SK-N-MC (cell line): Measurements from ENCODE around the gene ABHD13.
"Not testable (repeated sequence)": the region's sequence is repeated elsewhere in the genome, so short reads cannot be mapped to it uniquely, and the experiment has no call there.

Experiments
- DNase-seq: peaks from one replicate; pipeline ENCODE4 v3.0.0-alpha.2; 2011; ENCODE audit warnings: low read depth, low spot score
- H3K27ac ChIP-seq: fragments of 200-600 bp; sonication (generic); 2 replicates; pipeline ENCODE4 v1.5.1; 2016; ENCODE audit warnings: mixed run types
- H3K36me3 ChIP-seq: fragments of 200-600 bp; sonication (generic); 2 replicates; pipeline ENCODE4 v1.6.1; 2017; ENCODE audit warnings: antibody characterized with exemption, low read length, mixed read lengths; ENCODE audit not compliant: insufficient read depth
- H3K4me3 ChIP-seq: fragments of 200-600 bp; sonication (generic); 2 replicates; pipeline ENCODE4 v1.5.1; 2016
- H3K9ac ChIP-seq: fragments of 200-600 bp; sonication (generic); 2 replicates; pipeline ENCODE4 v1.8.0; 2017; ENCODE audit warnings: mixed run types, mixed read lengths; ENCODE audit not compliant: insufficient read length
- H3K9me3 ChIP-seq: fragments of 200-600 bp; sonication (generic); 2 replicates; pipeline ENCODE4 v1.6.1; 2017; ENCODE audit warnings: low read depth, mild to moderate bottlenecking, antibody characterized with exemption, low read length, moderate library complexity, mixed read lengths
- EZH2 ChIP-seq: fragments of 200-600 bp; sonication (generic); IDR thresholded peaks from one replicate; pipeline ENCODE4 v1.6.1; 2017; ENCODE audit warnings: antibody characterized with exemption
- FOXP2 ChIP-seq: optimal IDR thresholded peaks from 2 replicates; pipeline ENCODE3; 2011; ENCODE audit warnings: mild to moderate bottlenecking, moderate library complexity; ENCODE audit not compliant: insufficient read depth; ENCODE audit errors: extremely low read length, control extremely low read depth
- POLR2AphosphoS5 ChIP-seq: IDR thresholded peaks from 2 replicates; pipeline ENCODE4 v1.6.1; 2012; ENCODE audit warnings: mild to moderate bottlenecking, low read depth, low read length, borderline replicate concordance

The ABHD13 gene

GRCh38 chr13:108214441-108215271 lies 3.5 kb upstream of the ABHD13 start:
- Histone ChIP-seq H3K4me3 (peak overlapping the region; percentile 50), H3K36me3 (peaks cover 15% of the 10 kb centered on the region), H3K9me3 (no peaks in the 10 kb centered on the region), H3K9ac (no peak overlapping the region), H3K27ac (no peak overlapping the region)
- DNase-seq, result no peak
- TF ChIP-seq EZH2 (no peak), POLR2AphosphoS5 (no peak), FOXP2 (no peak)

- Histone ChIP-seq H3K36me3 (peaks cover 8% of the 10 kb centered on the region), H3K9ac (peak within 1 kb of the TSS; percentile 61), H3K9me3 (no peaks in the 10 kb centered on the region), H3K4me3 (peak within 1 kb of the TSS; percentile 77), H3K27ac (peak within 1 kb of the TSS; percentile 53; the same call in 1 of the 2 replicates)
- no peak for DNase-seq
- TF ChIP-seq FOXP2 (no peak), POLR2AphosphoS5 (peak; percentile 78), EZH2 (no peak)
Observed at GRCh38 chr13:108215436-108215835, 2.8 kb upstream of the ABHD13 start, which contains the start of gene LIG4. Gene LIG4 (minus strand): TSS chr13:108215536. CDS start chr13:108211268, 4,268 bp downstream.

GRCh38 chr13:108217307-108218043 lies 717 bp upstream of the ABHD13 start:
- H3K9me3 ChIP-seq, H3K36me3 ChIP-seq, DNase-seq: not testable (repeated sequence)
- Histone ChIP-seq H3K4me3 (peak overlapping the region; percentile 98), H3K9ac (peak overlapping the region; percentile 94), H3K27ac (peak overlapping the region; percentile 76)

- peak overlapping the region; percentile 98 for H3K4me3 ChIP-seq
- H3K36me3 ChIP-seq, result 0 out of 2 replicates have a peak, but pooled peaks cover 5% of the 10 kb centered on the region
- no peaks in the 10 kb centered on the region for H3K9me3 ChIP-seq
- no peak for DNase-seq
- TF ChIP-seq POLR2AphosphoS5, result no peak
- TF ChIP-seq EZH2, result no peak
- TF ChIP-seq FOXP2, result no peak
- peak overlapping the region; percentile 94 for H3K9ac ChIP-seq
- H3K27ac ChIP-seq, result no peak overlapping the region
Observed at GRCh38 chr13:108220041-108220440, 1.8 kb downstream of the ABHD13 start.

- H3K36me3 ChIP-seq, result peaks cover 6% of the 10 kb centered on the region; the same call in 1 of the 2 replicates
- no peak overlapping the region for H3K9ac ChIP-seq
- DNase-seq, result no peak
- TF ChIP-seq FOXP2 (no peak), POLR2AphosphoS5 (no peak), EZH2 (no peak)
- H3K9me3 ChIP-seq, result no peaks in the 10 kb centered on the region
- no peak overlapping the region for H3K4me3 ChIP-seq
- H3K27ac ChIP-seq, result 0 out of 2 replicates have a peak overlapping the region, but pooled peaks have one; percentile 10
Observed at GRCh38 chr13:108223687-108224503, 5.7 kb downstream of the ABHD13 start.

GRCh38 chr13:108225440-108225839 lies 7.2 kb downstream of the ABHD13 start:
- DNase-seq, result no peak
- H3K36me3 ChIP-seq, result peaks cover 21% of the 10 kb centered on the region
- H3K4me3 ChIP-seq, result no peak overlapping the region

GRCh38 chr13:108226184-108226583 lies 8.0 kb downstream of the ABHD13 start:
- H3K4me3 ChIP-seq, result no peak overlapping the region
- no peak for DNase-seq
- H3K27ac ChIP-seq, result no peak overlapping the region; the same call in 1 of the 2 replicates
- H3K9ac ChIP-seq, result no peak overlapping the region
- no peaks in the 10 kb centered on the region for H3K9me3 ChIP-seq
- no peak for TF ChIP-seq EZH2
- no peak for TF ChIP-seq POLR2AphosphoS5
- TF ChIP-seq FOXP2, result no peak
- peaks cover 17% of the 10 kb centered on the region for H3K36me3 ChIP-seq

More at GRCh38 chr13:108225440-108225839, 7.2 kb downstream of the ABHD13 start:
- Histone ChIP-seq H3K27ac (no peak overlapping the region), H3K9me3 (no peaks in the 10 kb centered on the region), H3K9ac (no peak overlapping the region)
- TF ChIP-seq POLR2AphosphoS5 (no peak), FOXP2 (no peak)
